Fibroblast of skin of left biceps (primary cell): ENCODE measurements around the gene RAC3.

Experiments used
- DNase-seq, 2 experiments: peaks; one replicate each; pipeline ENCODE4 v3.0.0-alpha.2; 2013; ENCODE audit warnings: low read depth in 2 of 2

Gene RAC3

DNA sequence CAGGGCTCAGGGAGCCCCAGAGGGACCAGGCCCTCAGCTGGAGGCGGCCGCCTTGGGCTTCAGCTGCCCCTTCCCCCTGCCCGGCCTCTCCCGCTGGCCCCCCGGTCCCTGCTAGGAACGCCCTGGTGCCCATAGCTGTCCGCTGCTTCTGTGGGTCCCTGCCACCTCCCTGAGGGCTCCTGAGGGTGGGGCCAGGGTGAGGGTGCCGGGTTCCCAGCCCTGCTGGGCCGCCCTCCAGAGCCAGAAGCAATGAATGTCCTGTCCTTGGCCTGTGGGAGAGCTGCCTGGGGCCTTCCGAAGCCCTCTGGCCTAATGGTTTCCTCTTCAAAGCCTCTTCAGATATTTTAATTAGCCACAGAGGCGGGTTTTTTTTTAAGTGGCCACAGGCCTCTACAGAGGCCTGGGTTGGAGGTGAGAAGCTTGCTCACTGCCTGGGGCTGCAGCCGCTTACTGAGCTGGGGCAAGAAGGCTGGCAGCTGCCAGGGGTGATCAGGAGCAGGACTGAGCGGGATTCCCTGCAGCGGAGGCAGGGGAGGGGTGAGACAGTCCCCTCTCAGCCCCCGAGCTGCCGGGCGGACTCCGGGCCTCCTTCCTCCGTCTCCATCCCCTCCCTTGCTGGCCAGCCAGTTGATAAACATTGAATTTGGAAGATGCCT, 18.7 kb upstream of the RAC3 start:
- no peak for DNase-seq

DNA sequence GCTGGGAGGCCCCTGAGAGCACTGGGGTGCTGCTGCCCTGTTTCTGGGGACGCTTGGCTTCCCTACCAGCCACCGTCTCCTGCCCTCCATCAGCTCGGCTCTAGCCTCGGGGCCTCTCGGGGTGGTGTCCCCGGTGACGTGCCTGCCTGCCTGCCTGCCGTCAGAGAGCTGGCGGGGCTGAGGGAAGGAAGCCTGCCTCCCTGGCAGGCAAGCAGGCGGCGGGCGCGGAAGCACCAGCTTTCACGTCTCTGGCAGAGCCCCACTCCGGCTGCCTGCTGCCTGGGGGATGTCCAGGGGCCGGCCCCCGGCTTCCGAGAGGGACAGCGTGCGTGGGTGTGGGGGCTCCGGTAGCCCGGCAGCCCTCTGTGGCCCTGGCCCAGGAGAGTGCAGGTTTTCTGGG, 18.1 kb upstream of the RAC3 start:
- no peak for DNase-seq

DNA sequence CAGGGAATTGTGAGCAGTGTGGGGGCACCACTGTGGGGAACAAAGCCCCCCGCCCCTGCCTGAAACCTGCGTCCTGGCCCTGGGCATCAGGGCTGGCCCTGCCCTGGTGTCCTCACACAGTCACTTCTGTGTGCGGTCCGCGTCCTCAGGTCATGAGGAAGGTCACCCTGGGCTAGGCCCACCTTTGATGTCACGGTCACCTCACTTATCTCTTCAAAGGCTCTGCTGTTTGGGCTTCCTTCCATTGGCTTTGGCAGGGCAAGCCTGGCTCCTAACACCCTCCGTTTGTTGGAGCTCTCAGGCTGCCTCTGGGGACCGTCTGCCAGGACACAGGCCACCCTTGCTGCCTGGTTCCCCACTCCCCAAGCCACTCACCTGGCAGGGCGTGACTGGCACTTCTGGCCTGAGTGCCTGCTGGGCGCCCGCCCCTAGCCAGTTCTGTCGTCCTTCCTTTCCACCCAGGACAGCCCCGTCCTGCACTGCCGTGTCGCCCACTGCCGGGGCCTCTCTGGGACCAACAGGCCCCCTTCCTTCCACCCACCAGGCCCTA, 17.6 kb upstream of the RAC3 start:
- DNase-seq, result no peak

DNA sequence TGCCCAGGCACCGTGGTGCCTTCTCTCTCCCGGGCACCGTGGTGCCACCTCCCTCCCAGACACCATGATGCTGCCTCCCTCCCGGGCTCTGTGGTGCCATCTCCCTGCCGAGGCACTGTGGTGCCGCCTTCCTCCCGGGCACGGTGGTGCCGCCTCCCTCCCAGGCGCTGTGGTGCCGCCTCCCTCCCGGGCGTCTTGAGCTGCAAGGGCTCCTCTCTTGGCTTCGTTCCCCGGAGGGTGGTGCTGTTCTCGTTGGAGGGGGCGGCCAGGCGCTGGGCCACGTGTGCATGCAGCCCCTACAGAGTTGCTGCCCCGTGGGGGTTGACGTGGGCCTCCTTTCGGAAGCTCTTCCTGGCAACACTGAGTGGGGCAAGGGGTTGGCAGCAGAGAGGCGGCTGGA, 17.0 kb upstream of the RAC3 start:
- no peak for DNase-seq

DNA sequence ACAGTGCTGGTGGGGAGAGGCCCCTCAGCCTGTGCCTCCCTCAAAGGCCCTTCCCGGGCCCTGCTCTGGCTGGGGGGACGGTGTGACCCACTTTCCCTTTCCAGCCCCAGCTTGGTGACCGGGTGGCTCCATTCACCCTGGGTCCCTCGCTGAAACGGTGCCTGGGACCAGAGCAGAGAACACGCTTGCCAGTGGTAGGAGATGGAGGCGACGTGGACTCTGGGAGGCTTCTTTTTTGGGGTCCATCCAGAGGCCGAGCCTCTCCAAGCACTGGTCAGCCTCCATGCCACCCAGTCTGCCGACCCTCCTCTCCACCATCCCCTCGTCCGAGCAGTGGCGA, 16.5 kb upstream of the RAC3 start:
- DNase-seq, result no peak

DNA sequence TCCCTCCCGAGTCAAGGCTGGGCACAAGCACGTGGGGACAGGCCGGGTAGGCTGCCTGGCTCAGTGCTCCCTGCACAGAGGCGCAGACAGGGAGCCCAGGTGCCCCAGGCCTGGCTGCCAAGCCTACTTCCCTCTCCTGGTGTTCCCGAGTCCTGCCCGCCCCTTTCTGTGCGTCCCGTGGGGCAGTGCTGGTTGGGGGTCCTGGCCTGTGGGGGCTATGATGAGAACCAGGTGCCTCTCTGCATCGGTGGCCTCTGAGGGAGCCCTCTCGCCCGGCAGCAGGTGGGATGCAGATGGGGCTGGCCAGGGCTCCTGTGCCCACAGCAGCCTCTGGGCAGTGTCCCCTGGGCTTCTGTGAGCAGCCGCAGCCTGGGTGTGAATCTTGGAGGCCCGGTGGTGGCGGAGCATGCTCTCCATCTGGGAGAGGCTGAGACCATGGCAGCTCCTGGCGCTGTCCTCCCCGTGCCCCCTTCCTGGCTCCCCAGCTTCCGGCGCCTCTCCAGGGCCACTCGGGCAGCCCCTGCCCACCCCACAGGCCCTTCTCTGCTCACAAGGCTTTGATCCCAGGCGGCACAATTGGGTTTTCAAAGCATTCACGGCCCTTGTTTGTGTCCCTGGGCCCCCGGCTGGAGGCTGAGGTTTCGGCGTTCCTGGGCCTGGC, 16.0 kb upstream of the RAC3 start:
- DNase-seq, result no peak

DNA sequence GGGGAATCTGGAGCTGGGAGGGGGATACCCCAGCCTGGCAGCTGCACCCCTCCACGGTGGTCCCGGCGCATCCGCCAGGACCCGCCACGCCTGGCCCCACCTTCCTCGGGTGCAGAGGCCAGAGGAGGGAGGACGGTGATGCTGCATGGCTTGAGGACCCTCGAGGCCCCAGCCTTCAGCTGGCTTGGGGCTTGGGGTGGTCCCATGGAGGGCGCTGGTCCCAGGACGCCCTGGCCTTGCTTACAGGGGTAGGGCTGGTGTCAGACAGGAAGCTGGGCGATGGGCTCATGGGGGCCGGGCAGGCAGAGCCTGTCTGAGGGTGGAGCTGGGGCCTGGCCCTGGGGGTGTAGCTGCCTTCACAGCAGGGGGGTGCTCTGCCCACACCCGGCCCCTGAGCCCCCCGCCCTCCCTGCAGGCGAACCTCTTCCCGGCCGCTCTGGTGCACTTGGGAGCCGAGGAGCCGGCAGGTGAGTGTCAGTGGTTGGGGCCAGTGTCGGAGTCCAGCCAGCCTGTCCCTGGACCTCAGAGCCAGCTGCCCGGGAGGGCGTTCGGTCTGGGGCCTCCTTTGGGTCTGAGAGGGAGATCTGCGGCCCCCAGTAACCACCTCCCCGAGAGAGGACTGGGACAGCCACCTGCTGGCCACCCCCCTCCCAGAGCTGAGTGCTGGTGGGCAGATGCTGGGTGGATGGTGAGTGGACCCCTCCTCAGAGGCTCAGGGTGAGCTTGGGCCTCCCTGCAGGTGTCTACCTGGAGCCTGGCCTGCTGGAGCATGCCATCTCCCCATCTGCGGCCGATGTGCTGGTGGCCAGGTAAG, 15.2 kb upstream of the RAC3 start:
- DNase-seq, result no peak

DNA sequence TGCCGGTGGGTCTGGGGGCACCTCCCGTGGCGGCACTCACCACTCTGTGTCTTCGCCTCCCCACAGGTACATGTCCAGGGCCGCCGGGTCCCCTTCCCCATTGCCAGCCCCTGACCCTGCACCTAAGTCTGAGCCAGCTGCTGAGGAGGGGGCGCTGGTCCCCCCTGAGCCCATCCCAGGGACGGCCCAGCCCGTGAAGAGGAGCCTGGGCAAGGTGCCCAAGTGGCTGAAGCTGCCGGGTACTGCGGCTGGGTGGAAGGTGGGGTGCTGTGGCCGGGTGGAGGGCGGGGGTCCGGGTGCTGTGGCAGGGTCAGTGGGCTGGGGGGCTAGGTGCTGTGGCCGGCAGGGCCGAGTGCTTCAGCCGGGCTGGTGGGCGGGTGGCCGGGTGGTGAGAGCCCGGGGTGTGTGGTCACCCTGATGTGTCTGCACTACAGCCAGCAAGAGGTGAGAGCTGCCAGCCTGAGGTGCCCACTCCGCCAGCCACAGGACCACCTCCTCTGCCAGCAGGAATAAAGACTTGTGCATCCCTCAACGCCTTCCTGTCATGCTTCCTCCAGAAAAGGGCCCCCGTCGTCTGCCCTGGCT, 14.5 kb upstream of the RAC3 start:
- DNase-seq, result no peak

DNA sequence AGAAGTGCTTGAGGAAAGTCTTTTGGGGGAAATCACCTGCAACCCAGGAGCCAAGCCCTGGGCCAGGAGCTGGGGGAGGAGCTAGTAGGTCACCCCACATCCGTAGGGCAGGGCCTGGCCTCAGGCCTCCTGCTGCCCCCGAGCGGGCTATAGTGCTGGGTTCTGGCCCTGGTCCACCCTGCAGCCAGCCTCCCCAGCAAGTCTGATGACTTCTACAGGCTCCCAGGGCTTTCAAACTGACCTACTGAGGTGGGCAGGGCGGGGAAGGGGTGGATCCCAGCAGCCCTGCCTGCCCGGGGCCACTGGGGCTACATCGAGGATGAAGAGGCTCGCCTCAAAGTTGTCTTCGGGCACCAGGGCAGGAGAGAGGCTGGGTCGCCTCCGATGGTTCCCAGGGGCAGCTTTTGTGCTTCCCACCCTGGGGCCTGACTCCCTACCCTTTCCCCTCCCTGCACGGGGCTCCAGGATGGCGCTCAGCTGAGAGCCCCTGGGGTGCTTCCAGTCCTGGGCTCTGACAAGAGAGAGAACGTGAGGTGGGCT, 13.8 kb upstream of the RAC3 start:
- DNase-seq, result no peak

DNA sequence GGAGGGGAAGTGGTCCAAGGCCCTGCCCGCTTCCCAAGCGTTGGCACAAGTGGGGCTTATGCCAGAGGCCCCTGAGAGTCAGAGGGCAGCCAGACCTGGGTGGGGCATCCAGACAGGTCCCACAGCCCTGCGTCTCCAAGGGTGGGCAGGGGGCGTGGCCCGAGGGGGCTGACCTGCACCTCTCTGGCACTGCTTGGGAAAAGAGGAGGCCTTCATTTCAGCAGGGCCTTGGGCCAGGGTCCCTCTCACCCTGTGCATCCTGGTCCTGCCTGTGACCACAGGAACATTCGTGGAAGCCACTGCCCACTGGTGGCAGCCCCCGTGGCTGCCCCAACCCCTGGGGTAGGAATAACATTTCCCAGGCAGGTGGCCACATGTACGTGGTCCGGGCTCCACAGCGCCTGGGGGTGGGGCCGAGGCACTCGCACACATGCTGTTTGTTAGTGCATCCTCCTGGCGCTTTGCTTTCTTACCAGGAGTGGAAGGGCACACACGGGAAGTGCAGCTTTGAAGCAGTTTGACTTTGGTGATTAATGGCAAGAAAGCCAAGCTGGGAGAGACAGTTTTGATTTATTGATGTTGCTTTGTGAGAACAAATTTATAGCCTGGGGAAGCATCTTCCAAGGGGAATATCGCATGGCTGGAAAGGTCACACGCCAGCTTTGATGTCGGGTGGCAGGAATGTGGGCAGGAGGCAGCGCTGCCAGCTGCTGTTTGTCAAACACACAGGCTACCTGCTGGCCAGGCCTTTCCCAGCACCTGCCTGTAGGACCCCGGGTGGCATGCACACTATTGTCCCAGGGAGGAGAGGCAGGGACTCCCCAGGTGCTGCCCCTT, 13.1 kb upstream of the RAC3 start:
- DNase-seq, result no peak

DNA sequence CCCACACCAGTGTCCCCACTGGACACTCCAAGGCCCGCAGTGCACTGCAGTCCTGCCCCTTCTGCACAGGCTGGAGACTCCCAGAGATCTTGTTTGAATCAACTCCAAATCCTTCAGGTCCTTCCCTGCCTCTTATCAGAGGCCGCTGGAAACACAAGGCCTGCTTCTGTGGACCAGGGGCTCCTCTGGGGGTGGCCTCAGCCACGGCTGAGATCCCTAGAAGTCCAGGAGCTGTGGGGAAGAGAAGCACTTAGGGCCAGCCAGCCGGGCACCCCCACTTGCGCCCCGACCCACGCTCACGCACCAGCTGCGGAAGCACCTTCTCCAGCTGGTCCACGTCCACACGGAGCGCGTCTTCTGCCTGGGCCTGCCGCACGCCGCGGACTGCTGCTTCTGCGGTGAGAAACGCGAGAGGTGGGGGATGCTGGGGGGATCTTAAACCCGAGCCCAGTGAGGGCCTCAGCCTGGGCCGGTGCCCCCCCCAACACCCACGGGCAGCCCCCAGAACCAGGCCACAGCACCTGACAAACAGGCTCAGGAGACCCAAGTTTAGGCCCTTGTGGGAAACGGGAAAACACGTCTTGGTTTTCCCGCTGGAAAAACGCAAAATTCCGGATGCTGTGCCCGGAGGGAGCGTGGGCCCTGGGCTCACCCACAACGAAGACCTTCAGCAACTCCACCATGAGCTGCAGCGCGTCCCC, 12.3 kb upstream of the RAC3 start:
- no peak for DNase-seq

DNA sequence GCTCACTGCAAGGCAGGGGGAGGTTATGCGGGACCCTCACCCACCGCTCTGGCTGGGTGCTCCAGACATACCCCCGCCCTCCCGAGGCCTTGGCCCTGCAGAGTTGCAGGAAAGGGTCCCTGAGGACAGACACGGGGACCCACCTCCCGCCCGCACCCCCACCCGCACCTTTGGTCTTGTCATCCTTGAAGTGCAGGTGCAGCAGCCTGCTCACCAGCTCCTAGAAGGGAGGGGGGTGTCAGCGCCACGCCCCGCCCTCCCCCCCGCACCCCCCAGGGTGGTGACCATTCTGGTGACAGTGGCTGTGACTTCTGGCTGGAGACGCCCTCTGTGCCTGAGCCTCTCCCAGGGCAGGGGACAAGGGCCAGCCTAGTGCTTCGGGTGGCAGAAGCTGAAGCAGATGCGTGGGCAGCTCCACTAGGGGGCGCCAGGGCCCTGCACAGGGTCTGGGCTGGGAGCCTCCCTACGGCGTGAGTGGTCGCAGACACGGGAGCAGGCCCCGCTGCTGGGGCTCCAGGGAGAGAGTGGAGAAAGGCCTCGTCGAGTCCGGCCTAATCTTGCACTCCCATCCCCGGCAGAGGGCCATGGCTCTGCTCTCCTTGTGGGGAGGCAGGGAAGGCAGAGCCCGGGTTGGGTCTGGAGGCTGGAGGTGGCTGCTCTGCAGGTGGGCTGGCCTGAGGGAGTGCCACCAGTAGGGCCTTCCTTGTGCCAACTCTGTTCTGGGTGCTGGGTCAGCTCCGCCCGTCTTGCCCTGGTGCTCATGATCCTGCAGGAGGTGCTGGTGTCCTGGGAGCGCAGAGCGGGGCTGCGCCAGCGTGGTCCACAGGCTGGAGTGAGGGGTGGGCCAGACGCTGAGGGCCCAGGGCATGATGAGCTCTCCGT, 11.5 kb upstream of the RAC3 start:
- DNase-seq, result no peak

DNA sequence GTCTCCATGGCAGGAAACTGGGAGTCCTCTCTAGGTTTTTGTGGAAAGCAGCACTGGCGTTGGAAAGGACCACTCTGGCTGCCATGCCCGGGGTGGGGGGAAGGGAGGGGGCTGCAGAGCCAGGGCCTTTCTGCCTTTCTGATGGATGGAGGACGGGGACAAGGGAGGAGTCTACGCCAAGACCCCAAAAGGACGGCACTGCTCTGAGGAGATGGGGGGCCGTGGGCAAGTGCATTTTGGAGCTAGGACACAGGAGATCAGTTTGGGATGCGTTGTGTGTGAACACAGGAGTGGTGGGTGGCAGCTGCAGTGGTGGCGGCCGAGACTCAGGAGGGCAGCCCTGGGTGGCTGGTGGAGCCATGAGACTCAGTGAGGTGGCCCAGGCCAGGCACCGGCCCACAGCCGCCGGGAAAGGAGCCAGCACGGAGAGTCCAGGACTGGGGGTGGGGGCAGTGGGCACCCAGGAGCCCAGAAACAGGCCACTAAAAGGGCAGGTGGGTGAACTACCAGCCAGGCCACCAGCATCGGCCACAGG, 10.8 kb upstream of the RAC3 start:
- no peak for DNase-seq

DNA sequence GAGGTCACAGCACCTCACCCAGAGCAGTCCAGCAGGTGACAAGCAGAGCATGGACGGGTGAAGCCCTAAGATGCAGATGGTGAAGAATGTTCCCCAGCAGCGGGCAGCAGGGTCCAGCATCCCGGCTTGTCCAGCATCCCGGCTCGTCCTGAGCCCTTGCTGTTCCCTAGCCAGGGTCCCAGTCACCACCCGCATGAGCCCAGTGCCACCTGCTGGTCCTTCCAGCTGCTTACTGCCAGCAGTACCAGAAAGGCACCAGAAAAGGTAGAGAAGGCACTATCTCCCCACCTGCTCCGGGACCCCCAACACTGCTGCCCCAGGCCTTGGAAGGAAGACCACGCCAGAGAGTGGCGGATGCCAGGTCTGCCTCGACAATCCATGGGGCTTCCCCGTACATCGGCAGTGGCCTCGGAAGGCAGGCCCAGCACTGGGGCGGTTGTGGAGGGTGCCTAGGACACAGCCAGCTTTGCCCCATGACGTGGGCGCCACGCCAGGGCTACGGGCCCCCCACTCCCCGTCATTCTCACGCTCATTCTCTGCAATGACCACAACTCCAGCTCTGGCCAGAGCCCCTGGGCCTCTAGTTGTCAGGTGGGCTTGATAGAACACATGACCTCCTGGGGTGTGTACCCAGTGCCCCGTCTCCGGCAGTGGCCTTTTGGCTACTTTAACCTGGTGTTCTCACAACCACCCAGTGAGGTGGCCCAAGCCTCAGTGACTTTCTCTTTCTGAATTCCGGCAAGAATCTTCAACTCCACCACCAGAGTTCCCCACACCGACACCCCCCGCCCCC, 10.2 kb upstream of the RAC3 start:
- DNase-seq, result peak in 1 of 2 experiments; percentile 14

DNA sequence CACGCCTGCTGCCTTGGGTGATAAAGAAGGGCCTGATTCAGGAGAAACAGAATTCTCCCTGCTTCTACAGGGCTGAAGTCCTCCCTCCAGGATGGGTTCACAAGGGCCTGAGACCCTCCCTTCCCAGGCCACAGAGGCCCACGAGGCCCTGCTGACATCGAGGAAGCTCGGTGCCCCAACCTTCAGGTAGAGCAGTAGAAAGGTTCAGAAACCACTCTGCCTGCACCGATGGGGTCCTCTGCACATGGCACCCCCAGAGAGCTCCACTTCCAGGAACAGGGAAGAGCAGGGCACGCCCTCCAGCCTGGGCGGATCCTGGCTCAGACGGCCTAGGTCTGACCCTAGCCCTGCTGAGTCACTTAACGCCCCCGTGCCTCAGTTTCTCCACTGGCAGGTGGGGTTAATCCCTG, 9.6 kb upstream of the RAC3 start:
- no peak for DNase-seq

DNA sequence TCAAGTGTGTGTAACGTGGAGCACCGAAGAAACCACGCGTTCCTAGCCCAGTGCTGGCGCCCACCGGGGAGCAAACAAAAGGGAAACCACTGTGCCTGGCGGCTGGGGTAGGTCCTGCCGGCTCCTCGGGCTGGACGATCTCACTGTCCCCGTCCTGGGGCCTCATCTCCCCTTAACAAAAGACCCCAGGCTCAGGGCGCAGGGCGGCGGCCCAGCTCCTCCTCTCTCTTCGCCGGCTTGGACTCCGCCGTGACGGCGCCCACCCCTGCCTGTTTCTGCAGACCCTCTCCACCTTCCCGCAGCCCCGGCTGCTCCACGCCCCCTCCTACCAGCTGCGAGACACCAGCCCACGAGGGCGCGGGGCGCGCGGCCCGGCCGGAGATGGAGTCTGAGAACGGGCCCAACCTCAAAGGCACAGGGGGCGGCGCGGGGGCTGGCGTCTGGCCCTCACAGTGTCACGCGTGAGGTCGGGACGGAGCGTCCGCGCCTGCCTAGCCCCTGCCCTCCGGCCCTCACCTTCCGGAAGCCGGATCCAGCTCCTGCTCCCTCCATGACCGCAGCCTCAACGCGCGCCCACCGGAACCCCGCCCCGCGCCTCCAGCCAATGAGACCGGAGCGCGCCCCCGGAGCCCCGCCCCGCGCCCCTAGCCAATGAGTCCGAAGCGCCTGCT, 9.0 kb upstream of the RAC3 start, which contains the start of gene CENPX:
Gene CENPX, minus strand, starts transcription at position 569 of the 671 bp plus-strand sequence. Its CDS starts 17 bp downstream, at position 552.
- DNase-seq, result no peak

DNA sequence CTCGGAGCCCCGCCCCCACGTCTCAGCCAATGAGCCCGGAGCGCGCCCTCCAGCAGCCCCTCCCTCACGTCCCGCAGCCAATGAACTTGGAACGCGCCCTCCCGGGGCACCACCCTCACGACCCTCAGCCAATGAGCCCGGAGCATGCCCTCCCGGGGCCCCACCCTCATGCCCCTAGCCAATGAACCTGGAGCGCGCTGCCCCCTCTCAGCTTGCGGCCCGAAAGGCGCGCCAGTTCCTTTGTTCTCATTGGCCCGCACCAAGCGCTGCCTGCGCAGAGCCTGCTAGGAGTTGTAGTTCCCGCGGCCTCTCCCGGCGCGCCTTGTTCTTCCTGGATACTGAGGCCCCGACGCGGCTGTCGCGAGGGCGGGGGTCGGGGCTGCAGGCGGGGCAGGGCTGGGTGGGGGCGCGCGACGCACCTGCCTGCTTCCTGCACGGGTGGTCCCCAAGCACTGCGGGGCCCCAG, 8.5 kb upstream of the RAC3 start, which contains the start of gene LRRC45:
Gene LRRC45, plus strand, starts transcription at position 325 of the 466 bp plus-strand sequence. CDS start 339 bp downstream, outside the sequence.
- DNase-seq, result peak; percentile 99
